Osteoblast (primary cell): ENCODE measurements around the gene NTF3. TPM values are rescaled to one million over a fixed set of nuclear protein-coding genes. Genes with fewer than 3 reads are reported as not detected.

Experiments used
- DNase-seq: peaks from one replicate; pipeline ENCODE4 v3.0.0; 2011; ENCODE audit warnings: low spot score, mixed read lengths; ENCODE audit not compliant: insufficient read length; ENCODE audit errors: missing footprints
- H2AFZ ChIP-seq: 2 replicates; pipeline ENCODE4 v1.6.0; 2011; ENCODE audit warnings: mild to moderate bottlenecking, low read length
- H3K27ac ChIP-seq: 2 replicates; pipeline ENCODE4 v1.5.1; 2011; ENCODE audit warnings: mild to moderate bottlenecking, low read depth, low read length, moderate library complexity
- H3K27me3 ChIP-seq: 2 replicates; pipeline ENCODE4 v1.6.0; 2012; ENCODE audit warnings: mild to moderate bottlenecking, control low read depth, inconsistent platforms, low read length, moderate library complexity; ENCODE audit not compliant: insufficient read depth
- H3K36me3 ChIP-seq: 2 replicates; pipeline ENCODE4 v1.5.1; 2011; ENCODE audit warnings: mild to moderate bottlenecking, low read length, control low read depth, moderate library complexity; ENCODE audit not compliant: insufficient read depth
- H3K4me1 ChIP-seq: 2 replicates; pipeline ENCODE4 v1.5.1; 2011; ENCODE audit warnings: mild to moderate bottlenecking, low read length, control low read depth, moderate library complexity; ENCODE audit not compliant: insufficient read depth
- H3K4me2 ChIP-seq: 2 replicates; pipeline ENCODE4 v1.6.0; 2011; ENCODE audit warnings: mild to moderate bottlenecking, low read length; ENCODE audit not compliant: insufficient read depth
- H3K4me3 ChIP-seq: fragments of 200-600 bp; sonication (generic); 3 replicates; pipeline ENCODE4 v1.5.1; 2012; ENCODE audit warnings: mild to moderate bottlenecking, low read length, inconsistent platforms; ENCODE audit not compliant: insufficient read depth
- H3K79me2 ChIP-seq: 2 replicates; pipeline ENCODE4 v1.6.0; 2012; ENCODE audit warnings: mild to moderate bottlenecking, low read length, control low read depth, inconsistent platforms; ENCODE audit not compliant: insufficient read depth
- H3K9me3 ChIP-seq: 2 replicates; pipeline ENCODE4 v1.5.1; 2011; ENCODE audit warnings: low read depth, low read length, control low read depth
- H4K20me1 ChIP-seq: 2 replicates; pipeline ENCODE4 v1.6.0; 2012; ENCODE audit warnings: mild to moderate bottlenecking, low read length, control low read depth; ENCODE audit not compliant: insufficient read depth
- total RNA-seq: library from RNA; depleted of rRNA; stranded (reverse); fragments of >200 nt; gene quantifications from 2 replicates; pipeline ENCODE4 v1.2.3, GENCODE V29; 2012
- TF ChIP-seq, protein P1 (sequence below): IDR thresholded peaks from 2 replicates; pipeline ENCODE4 v1.5.1; 2011; ENCODE audit warnings: mild to moderate bottlenecking, low read depth, low read length, moderate library complexity; ENCODE audit errors: extremely low read depth

The NTF3 gene
- total RNA-seq, 1 donor, result 1.1 TPM

DNA sequence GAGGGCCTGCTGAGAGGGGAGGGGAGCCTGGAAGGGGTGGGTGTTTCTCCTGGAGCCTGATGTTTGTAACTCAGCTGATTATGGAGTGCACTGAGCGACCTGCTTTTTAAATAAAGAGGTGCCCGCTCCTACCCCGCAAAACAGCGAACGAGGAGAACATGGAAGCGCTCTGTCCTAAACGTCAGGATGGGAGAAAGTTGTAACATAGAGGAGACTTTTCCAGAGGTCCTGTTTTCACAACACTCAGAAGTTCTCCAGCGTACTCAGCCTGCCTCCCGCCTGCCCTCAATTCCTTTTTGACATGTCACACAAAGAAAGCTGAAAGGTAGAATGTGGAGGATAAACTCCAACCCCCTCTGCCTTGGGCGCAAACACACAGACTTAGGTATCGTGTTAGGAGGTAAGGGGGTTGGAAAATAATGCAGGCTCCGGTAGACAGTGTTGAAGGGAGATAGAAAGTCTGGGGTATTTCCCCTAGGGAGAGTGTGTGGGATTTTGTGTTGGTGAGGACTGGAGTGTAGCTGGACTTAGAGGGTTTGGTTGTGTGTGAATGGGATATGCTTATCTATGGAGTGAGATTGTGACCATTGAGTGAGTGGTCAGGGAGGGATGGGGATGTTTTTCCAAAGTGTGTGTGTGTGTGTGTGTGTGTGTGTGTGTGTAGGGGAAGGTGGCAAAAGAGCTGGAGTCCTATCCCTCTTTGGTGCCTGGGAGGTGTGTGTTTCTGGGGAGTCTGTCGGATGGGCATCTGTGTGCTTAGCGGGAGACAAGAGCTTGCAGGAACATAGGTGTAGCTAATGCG, 2.1 kb downstream of the NTF3 start:
- TF ChIP-seq, protein P1, sequence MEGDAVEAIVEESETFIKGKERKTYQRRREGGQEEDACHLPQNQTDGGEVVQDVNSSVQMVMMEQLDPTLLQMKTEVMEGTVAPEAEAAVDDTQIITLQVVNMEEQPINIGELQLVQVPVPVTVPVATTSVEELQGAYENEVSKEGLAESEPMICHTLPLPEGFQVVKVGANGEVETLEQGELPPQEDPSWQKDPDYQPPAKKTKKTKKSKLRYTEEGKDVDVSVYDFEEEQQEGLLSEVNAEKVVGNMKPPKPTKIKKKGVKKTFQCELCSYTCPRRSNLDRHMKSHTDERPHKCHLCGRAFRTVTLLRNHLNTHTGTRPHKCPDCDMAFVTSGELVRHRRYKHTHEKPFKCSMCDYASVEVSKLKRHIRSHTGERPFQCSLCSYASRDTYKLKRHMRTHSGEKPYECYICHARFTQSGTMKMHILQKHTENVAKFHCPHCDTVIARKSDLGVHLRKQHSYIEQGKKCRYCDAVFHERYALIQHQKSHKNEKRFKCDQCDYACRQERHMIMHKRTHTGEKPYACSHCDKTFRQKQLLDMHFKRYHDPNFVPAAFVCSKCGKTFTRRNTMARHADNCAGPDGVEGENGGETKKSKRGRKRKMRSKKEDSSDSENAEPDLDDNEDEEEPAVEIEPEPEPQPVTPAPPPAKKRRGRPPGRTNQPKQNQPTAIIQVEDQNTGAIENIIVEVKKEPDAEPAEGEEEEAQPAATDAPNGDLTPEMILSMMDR, result no peak
- H3K27ac ChIP-seq, result no peak overlapping the region
- no peak overlapping the region for H3K4me3 ChIP-seq
- no peak for DNase-seq
- H3K4me2 ChIP-seq, result no peak overlapping the region
- H3K36me3 ChIP-seq, result no peaks in the 10 kb centered on the region
- H3K27me3 ChIP-seq, result peaks cover 63% of the 10 kb centered on the region
- no peaks in the 10 kb centered on the region for H3K4me1 ChIP-seq
- no peaks in the 10 kb centered on the region for H3K79me2 ChIP-seq
- H2AFZ ChIP-seq, result no peak overlapping the region
- H3K9me3 ChIP-seq, result peaks cover 2% of the 10 kb centered on the region
- no peaks in the 10 kb centered on the region for H4K20me1 ChIP-seq

DNA sequence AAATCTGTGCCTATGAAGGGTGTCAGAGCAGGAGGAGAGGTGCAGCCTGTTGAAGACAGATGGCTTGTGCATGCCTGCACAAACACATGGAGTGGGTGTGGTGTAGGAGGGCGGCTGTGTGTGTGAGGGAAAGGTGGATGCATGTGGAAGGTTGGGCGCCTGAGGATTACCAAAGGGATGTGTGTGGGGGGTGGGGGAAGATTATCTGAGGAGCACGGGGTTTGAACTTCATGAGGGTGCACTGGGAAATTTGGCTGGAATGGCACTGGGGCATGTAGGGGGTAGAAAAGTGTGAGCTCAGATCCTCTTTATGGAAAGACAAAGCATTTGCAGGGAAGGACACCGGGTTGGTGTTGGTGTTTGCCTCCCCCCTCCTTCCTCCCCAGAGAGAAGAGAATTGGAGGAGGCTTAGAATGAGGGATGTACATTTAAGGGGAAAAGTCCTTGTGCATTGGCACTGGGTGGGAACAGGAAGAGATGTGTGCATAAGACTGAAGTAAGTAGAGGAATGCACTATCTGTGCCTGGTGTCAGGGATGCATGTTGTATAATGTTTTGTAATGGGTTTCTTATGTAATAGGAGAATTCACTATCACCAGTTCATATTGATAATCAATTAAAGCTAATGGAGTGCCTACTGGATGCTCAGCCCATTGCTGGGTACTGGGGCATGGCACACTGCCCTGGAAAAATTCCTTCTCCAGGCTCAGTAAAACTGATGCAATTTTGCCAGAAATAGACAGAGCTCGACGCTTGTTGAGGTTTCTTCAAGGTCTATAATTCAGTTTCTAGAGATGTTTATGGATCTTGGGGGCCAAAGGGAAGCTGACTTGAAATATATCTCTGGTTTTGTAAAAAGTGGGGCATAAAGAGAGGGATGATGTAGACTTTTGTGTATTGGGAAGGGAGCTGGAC, 3.0 kb downstream of the NTF3 start:
- DNase-seq, result no peak
- no peaks in the 10 kb centered on the region for H3K36me3 ChIP-seq
- no peaks in the 10 kb centered on the region for H3K79me2 ChIP-seq
- peaks cover 2% of the 10 kb centered on the region for H3K9me3 ChIP-seq
- H3K27me3 ChIP-seq, result peaks cover 55% of the 10 kb centered on the region
- no peaks in the 10 kb centered on the region for H3K4me1 ChIP-seq
- no peaks in the 10 kb centered on the region for H4K20me1 ChIP-seq
- H3K4me2 ChIP-seq, result no peak overlapping the region
- no peak overlapping the region for H2AFZ ChIP-seq
- no peak overlapping the region for H3K27ac ChIP-seq
- no peak overlapping the region for H3K4me3 ChIP-seq
- TF ChIP-seq, protein P1, result no peak

GRCh38 chr12:5437182-5437583, 5.3 kb downstream of the NTF3 start:
- Histone ChIP-seq H3K9me3 (peaks cover 2% of the 10 kb centered on the region), H3K27ac (no peak overlapping the region), H3K36me3 (no peaks in the 10 kb centered on the region), H3K4me2 (no peak overlapping the region), H3K4me3 (no peak overlapping the region), H4K20me1 (no peaks in the 10 kb centered on the region), H3K4me1 (peaks cover 3% of the 10 kb centered on the region), H2AFZ (no peak overlapping the region), H3K27me3 (peaks cover 37% of the 10 kb centered on the region), H3K79me2 (no peaks in the 10 kb centered on the region)
- no peak for DNase-seq
- TF ChIP-seq, protein P1, result no peak

- Histone ChIP-seq H4K20me1 (no peaks in the 10 kb centered on the region), H3K27ac (no peak overlapping the region), H3K9me3 (peaks cover 2% of the 10 kb centered on the region), H3K36me3 (no peaks in the 10 kb centered on the region), H3K4me3 (no peak overlapping the region), H3K79me2 (no peaks in the 10 kb centered on the region), H3K27me3 (peaks cover 33% of the 10 kb centered on the region), H3K4me2 (no peak overlapping the region), H2AFZ (no peak overlapping the region), H3K4me1 (peaks cover 3% of the 10 kb centered on the region)
- no peak for DNase-seq
- TF ChIP-seq, protein P1, result no peak
Measured at GRCh38 chr12:5437589-5437988, 5.7 kb downstream of the NTF3 start.
